Measurements from ENCODE around the gene NLRC5.
"Not testable (repeated sequence)": the region's sequence is repeated elsewhere in the genome, so short reads cannot be mapped to it uniquely, and the experiment has no call there.

The NLRC5 gene

DNA sequence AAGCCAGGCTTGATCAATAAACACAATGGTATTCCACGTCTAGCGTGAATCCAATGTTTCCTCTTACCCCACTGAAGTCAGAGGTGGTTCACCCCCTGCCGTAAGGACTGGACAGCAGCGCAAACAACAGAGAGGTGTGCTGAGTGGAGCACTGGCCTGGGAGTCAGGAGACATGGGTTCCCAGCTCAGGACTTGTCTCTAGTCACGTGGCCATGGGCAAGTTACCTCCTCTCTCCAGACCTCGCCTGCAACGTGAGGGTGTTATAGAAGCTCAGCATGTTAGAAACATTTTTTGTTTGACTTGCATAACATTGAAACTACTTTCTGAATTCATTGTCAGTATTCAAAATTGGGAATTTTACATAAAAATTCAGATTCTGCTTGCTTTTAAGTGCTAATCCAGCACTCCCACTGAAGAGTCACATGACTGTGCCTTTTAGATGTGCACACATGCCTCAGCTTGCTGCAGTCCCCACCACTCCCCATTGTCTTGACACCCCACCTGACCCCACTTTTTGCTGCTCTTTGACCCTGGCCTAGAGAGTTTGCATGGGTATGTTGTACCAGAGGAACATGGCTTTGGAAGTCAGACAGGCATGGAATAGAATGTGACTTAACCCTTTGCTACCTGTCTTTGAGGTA is 94.2 kb downstream of the NLRC5 start:
- DNase-seq (ENCODE audit: low read depth), result no peak

DNA sequence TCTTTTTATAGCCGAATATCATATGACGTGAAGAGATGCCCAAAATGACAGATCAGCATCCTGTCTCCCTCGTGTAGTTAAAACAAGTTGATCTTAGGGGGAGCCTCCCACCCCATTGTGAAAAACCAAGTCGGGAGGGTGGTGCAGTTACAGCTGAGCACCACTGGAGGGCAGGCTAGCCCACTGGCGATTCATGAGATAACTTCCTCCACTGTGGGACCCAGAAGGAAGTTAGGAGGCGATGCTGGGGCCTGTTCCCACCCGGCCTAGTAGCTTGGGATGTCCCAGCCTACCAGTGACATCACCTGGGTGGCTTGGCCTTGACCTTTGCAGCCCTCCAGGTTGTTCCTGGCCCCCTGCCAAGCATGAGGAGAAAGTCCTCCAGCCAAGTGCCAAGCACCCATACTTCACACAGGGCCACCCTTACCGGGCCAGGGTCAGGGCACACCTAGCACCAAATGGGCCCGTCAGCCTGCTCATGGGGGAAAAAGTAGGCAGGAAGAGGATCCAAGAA is 95.0 kb downstream of the NLRC5 start:
- peak; percentile 66 for DNase-seq (ENCODE audit: low read depth)

DNA sequence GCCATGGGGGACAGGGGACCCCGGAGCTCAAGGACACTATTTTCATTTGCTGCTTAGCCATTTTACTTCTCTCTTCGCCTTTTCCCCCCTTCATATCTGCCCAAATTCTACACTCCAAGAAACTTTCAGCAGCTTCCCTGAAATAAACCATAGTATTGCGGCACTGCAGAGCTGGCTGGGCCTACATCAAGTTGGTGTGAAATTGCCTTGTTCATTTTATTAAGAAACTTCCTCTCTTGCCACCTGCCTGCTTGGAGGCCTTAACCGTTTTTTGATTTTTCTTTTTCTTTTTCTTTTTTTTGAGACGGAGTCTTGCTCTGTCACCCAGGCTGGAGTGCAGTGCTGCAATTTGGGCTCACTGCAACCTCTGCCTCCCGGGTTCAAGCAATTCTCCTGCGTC is 95.6 kb downstream of the NLRC5 start:
- no peak for DNase-seq (ENCODE audit: low read depth)

DNA sequence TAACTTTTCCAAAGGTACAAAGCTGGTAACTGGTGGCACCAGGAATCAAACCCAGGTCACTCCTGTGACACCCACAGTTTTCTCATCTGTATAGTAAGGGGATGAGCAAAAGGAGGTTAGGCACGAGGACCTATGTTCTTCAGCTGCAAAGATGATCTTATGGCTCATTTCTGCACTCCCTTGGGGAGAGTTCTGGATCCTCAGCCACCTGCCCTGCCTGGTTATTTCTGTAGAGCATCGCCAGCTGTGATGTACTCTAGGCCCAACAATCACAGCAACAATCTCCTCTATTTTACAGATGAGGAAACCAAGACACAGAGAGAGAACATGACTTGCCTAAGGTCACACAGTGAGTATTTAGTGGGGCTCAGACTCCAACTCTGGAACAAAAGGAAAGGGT is 97.6 kb downstream of the NLRC5 start:
- no peak for DNase-seq (ENCODE audit: low read depth)

DNA sequence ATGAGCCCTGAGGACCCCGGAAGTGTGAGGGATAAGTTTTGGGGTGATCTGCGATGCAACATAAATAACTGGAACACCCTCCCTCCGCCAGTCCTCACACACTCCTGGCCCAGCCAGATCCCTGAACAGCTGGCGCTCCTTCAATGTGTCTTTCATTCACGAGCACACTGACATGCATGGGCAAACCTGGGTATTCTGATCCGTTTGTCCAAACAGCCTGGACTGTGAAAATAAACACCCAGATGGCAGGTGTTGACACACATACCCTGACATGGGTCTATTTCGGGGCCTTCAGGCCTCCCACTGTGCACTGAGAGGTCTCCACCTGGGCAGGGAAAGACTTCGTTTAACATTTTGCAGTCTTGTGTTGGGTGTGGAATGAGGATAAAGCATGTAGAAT is 100.0 kb downstream of the NLRC5 start:
- no peak for DNase-seq (ENCODE audit: low read depth)

DNA sequence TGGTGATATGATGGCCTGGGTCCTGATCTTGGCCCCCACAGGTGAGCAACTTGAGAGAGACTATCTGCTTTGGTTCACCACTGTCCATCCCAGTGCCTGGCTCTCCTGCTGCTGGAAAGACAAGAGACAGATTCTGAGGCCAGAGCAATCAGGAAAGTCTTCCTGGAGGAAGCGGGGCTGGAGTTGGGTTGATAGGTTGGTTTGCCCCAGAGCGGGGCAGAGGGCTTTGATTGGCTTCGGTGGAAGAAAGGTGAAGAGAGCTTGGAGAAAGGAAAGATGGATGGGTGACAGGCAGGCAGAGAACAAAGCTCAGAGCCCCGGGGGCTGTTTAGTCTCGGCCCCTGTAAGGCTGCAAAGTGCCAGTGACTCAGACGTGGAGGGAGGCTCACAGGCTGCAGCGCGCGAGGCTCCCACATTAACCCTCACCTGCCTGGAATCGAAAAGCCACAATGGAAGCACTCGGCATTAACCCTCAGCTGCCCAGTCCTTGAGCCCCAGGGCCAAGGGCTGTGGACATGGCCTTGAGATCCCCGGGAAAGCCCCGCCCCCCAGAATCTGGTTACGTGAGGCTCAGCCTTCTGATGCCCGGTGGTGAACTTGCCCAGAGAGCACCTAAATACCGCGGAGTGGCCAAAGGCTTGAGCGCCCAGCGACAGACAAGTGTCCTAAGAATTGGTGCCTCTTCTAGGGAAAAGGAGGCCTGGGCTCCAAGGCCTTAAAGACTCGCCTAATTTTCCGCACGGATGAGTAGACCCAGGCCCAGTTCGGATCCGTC is 102.0 kb downstream of the NLRC5 start:
- no peak for DNase-seq (ENCODE audit: low read depth)

DNA sequence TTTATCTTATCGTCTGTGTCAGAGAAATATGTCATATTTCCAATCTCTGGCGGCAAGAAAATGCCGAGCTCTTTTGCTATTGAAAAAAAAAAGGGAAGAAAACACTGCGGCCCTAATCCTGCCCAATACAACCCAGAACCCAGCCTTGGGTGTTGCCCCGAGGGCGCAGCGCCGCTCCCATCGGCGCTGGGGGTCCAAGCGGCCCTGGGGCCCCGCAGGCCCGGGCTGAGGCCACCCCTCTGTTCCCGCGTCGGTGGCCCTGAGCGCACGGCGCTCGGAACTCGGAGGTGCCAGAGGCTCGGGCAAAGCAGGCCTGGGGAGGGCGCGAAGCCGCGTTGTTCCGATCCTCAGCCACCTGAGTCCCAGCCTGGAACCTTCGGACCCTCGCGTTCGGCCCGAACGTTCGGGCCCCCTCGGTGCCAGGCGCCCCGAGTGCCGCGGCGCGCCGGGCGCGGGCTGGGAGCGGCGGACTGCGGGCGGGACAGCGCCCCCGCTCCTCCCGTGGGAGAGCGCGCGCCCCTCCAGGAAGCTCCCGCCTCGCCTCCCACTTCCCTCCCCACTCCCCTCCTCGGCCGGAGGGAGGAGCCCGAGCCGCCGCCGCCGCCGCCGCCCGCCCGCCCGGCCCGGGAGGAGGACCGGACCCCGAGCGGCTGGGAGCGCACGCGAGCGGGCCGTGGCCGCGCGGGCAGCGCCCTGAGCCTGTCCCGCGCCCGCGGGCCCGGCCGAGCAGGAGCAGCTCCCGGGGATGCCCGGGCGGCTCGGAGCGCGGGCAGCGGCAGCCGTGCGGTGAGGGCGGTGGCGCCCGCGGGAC is 102.8 kb downstream of the NLRC5 start, which contains the start of gene CPNE2:
CPNE2 (plus strand) TSS at position 609 of the 811 bp plus-strand sequence. CDS start 18,160 bp downstream, outside the sequence.
- DNase-seq (ENCODE audit: low read depth), result no peak

DNA sequence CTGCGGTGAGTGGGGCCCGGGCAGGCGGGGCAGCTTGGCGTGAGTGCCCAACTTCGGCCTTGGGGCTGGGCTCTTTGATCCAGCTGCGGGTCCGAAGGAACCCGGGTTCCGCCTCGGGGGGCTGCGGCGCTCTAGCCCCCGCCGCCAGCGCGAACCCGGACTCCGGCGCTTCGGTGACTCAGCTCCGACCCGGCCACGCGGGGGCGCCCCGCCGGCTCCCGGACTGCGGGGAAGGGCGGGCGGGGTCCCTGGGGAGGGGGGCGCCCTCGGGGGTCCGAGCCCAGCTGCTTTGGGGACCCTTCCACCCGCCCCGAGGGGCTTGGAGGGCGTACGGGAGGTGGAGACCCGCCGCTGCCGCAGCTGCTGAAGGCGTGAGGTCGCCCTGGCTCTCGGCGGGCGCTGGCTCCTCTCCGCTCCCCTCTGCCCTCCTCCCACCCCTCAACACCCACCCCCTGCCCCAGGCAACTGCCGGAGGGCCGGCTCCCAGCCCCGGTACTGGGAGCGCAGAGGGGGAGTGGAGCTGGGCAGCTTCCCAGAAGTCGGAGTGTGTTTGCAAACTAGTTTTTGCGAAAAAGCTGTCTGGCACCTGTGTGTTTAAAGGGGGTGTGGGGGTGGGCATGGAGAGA is 103.5 kb downstream of the NLRC5 start:
- DNase-seq (ENCODE audit: low read depth), result peak; percentile 21

DNA sequence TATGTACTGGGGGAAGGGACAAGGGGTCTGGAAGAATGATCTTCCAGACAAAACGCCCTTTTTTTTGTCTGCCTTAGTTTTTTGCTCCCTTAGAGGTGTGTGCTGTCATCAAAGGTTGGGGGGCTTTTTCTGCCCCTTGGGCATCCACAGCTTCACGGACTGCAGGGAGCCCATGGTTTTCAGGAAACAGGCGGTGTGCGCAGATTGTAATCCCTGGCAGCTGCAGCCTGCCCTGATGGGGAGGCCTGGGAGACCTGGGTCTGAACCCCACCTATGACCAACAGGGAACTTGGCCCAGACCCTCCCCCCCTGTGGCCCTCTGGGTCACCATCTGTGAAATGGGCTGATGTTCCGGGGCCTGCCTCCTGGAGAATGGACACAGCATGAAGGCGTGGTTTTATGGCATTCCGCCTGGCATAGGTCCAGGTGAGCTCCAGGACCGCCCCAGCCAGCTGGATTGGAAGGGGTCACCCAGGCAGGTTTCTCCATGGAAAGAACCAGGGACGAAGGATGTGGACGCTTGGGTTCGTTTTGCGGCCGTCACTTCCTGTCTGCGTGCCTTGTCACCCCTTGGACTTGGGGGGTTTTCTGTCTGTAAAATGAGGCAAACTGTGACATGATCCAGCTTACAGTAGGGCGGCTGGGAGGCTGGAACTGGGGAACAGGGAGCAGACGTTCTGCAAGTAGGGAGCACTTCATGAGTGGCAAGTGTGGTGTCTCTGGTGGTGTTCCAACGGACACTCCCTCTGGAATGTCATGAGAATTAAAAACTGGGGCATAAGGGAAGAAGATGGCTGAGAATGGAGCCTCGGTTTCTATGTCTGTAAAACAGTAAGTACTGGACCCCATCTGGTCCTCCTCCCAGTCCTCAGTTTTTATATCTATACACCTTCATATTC is 104.6 kb downstream of the NLRC5 start:
- no peak for DNase-seq (ENCODE audit: low read depth)

DNA sequence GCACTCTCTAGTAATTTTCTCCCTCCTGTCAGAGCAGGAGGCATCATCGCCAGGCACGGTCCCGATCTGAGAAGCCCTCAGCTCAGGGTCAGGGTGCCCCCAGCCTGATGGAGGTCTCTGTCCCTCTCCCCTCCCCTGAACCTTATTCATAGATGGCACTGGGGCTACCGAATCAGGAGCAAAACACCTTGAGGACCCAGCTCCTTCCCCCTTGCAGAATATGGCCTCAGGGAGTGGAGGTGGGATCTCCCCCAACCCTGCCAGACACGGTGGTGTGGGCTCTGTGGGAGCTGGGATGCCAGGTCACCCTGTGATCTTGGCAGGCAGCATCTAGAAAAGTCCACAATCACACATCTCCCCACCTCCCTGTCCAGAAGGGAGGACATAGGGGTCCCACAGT is 105.6 kb downstream of the NLRC5 start:
- no peak for DNase-seq (ENCODE audit: low read depth)

DNA sequence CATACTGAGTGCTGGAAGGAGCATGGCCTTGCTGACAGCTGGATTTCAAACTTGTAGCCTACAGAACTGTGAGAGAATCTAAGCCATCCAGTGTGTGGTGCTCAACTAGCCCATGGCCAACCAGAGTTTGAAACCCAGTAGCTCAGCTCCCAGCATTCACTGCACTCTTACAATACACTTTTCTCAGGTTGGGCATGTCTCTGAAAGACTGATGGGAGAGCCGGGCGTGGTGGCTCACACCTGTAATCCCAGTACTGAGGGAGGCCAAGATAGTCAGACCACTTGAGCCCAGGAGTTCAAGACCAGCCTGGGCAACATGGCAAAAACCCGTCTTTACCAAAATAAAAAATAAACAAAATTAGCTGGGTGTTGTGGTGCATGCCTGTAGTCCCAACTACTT is 106.8 kb downstream of the NLRC5 start:
- no peak for DNase-seq (ENCODE audit: low read depth)

DNA sequence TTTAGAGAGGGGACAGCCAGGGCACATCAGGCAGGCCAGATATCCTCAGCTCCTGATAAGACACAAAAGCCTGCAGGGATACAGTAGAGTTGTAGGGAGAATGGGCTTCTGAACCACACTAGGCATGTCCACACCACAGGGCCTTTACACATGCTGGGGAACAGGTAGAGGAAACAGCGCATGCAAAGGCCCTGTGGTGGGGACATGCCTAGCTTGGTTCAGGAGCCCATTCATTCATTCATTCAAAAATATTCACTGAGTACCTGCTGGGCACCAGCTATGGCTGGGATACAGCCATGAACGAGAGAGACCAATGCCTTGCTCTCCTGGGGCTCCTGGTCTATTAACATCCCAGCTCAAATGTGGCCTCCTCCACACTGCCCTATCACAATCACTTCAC is 107.4 kb downstream of the NLRC5 start:
- DNase-seq (ENCODE audit: low read depth), result no peak

DNA sequence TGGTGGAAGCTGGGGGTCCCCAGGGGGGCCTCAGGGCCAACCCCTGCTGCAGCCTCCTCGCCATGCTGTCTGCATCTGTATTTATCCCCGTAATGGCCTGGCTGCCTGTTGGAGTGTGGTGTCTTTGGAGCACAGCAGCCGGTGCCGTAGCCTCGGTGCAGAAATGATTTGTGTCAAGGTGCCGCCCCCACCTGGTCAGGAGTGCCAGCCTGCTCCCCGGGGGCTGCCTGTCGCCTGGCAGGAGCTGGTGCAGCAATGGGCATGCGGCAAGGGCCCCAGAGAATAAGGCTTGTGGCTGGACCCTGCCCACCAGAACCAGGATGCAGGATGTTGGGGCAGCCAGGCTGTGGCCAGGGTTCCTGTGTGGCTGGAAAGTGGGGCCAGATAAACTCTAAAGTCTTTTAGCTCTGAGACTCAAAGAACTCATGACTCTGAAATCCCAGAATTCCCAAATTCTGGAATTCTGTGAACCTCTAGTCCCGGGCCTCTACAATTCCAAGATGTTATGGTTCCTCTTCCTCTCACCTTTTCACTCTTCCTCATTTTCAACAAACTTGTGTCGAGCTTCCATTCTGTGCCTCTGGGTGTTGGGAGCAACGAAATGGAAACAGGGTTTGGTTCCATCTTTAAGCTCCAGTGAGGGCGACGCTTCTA is 109.0 kb downstream of the NLRC5 start:
- no peak for DNase-seq (ENCODE audit: low read depth)

DNA sequence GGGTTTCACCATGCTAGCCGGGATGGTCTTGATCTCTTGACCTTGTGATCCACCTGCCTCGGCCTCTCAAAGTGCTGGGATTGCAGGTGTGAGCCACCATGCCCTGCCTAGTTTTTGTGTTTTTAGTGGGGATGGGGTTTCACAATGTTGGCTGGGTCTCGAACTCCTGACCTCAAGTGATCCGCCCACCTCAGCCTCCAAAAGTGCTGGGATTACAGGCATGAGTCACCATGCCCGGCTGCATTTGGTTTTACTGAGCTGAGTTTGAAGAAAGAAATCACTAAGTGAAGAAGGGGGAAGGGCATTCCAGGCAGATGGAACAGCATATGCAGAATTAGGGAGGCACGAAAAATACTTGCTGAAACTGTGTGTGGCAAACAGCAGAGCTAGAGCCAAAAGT is 110.6 kb downstream of the NLRC5 start:
- not testable (repeated sequence) for DNase-seq (ENCODE audit: low read depth)

DNA sequence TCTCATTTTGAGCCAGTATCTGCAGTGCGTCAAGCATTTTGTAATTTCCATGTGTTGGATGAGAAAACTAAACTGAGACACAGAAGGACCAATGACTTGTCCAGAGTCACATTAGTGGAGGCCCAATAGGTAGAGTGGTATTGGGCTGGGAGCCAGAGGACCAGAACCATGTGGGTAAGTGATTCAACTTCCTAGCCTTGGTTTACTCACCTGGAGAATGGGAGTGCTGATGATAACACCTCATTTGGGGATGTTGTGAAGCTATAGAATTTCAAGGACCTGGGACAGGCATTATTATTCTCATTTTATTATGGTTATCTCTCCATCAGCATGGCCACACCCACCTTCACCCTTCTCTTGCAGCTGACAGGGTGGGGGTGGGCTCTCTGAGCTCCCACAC is 111.1 kb downstream of the NLRC5 start:
- no peak for DNase-seq (ENCODE audit: low read depth)

DNA sequence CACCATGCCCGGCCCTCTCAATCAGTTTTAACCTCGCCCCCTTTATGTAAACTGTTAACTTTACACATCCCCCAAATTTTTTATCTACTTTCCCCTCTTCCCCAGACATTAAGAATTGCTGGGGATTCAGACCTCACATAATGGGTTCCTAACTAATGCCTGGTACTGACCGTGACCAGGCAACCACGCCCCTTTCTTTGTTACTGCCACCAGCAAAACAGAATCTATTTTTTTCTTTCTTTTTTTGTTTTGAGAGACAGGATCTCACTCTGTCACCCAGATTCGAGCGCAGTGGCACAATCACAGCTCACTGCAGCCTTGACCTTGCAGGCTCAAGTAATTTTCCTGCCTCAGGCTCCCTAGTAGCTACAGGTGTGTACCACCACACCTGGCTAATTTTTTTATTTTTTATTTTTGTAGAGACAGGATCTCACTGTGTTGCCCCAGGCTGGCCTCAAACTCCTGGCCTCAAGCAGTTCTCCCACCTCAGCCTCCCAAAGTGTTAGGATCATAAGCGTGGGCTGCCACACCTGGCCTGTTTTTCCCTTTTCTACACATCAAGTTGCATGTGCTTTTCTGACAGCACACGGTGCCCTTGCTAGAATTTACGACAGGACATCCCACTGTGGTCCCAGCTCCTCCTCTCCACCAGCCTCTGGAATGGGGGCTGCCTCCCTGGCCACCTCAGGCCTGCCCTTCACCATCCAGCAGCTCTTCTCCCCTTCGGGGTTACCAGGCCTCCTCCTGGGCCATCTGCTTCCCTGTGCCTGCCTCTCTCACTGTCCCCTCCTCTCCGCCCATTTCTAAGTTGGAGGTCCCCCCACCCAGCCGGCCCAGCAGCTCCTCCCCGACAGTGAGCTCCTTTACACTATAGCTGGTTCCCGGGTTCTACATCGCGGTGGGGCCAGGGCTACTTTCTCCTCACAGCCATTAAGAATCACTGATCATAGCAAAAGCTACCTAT is 113.8 kb downstream of the NLRC5 start:
- DNase-seq (ENCODE audit: low read depth), result no peak

DNA sequence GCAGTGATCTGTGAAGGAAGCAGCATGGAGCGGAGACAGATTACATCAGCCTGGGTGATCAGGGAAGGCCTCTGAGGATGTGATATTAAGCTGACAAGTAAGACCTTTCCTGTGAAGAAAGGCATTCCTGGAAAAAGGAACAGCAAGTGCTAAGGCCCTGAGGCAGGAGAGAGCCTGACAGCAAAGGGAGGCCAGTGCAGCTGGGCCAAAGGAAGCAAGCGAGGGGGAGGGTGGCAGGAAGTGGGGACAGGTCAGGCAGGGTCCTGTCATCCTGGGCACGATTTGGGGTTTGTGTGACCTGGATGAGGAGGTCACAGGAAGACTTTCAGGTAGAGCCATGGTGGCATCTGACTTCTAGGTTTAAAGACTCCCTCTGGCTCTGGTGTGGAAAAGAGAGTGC is 115.3 kb downstream of the NLRC5 start:
- no peak for DNase-seq (ENCODE audit: low read depth)

DNA sequence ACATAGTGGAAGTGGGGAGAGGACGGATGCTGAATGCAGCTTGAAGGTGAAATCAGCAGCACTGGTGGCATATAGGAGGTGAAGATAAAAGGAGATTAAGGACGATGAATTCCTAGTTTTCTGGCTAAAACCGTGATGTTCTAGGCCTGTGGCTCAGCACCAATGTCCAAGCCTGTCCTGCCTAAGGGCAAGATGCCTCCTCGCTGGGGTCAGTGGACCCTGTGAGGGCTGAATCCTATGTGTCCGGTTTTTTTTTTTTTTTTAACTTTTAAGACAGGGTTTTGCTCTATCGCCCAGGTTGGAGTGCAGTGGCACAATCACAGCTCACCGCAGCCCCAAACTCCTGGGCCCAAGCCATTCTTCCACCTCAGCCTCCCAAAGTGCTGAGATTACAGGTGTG is 115.8 kb downstream of the NLRC5 start:
- no peak for DNase-seq (ENCODE audit: low read depth)

DNA sequence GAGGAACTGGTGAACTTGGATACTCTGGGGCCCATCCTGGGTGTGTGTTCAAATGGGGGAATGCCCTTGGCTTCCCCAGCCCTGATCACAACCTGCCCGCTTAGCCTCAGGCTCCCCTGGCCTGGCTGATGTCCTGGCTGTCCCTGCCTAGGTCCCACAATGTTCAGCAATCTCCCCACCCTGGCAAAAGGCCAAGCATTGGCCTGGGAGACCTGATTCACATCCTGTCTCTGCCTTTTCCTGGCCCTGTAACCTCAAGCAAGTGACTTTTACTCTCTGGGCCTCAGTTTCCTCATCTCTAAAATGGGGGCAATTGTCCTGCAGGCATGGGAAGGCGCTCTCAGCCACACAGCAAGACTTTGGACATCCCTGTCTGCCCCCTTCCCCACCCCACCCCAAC is 117.4 kb downstream of the NLRC5 start:
- DNase-seq (ENCODE audit: low read depth), result no peak

All from T follicular helper cell (primary cell).